ENCODE data around the gene ZC3H14. TPM values are rescaled to one million over a fixed set of nuclear protein-coding genes. Genes with fewer than 3 reads are reported as not detected.

Gene ZC3H14
- total and polyA plus RNA-seq, 9 of the 15 experiments (the other 6 are each of a cell fraction or from before 2014, with no cell fraction given): 21.1 to 109 (median 45.3) TPM

- TF ChIP-seq ADNP (tag; IDR thresholded peaks at IDR 0.05) (no peak), ZNF347 (CRISPR knock-in tag; IDR thresholded peaks at IDR 0.05; ENCODE audit: low read depth) (no peak), ZNF561 (CRISPR knock-in tag; conservative IDR thresholded peaks at IDR 0.05) (no peak), ILK (tag; IDR thresholded peaks at IDR 0.05; ENCODE audit: borderline replicate concordance, low read depth) (no peak), CXXC5 (CRISPR knock-in tag; IDR thresholded peaks at IDR 0.05) (no peak), CBX3 (IDR thresholded peaks at IDR 0.05; ENCODE audit: borderline replicate concordance in 1 of 2, low read length in 2 of 2) (no peak), ZNF695 (CRISPR knock-in tag; IDR thresholded peaks at IDR 0.05) (no peak), ELF2 (CRISPR knock-in tag; IDR thresholded peaks at IDR 0.05) (no peak), AFF4 (CRISPR knock-in tag; IDR thresholded peaks at IDR 0.05) (no peak), CSDE1 (IDR thresholded peaks at IDR 0.05) (no peak), EP400 (IDR thresholded peaks at IDR 0.05) (no peak)
- TF ChIP-seq, protein P1, sequence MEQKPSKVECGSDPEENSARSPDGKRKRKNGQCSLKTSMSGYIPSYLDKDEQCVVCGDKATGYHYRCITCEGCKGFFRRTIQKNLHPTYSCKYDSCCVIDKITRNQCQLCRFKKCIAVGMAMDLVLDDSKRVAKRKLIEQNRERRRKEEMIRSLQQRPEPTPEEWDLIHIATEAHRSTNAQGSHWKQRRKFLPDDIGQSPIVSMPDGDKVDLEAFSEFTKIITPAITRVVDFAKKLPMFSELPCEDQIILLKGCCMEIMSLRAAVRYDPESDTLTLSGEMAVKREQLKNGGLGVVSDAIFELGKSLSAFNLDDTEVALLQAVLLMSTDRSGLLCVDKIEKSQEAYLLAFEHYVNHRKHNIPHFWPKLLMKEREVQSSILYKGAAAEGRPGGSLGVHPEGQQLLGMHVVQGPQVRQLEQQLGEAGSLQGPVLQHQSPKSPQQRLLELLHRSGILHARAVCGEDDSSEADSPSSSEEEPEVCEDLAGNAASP (IDR thresholded peaks at IDR 0.05): no peak
Measured at GRCh38 chr14:88639221-88639620, 76.4 kb downstream of the ZC3H14 start (continued).

Data from K562 (cell line).